A673 (cell line): ENCODE data around the gene PAPPA.

Source experiments
- EZH2 ChIP-seq: fragments of 200-600 bp; sonication (generic); IDR thresholded peaks from 2 replicates; pipeline ENCODE4 v1.6.1; 2017; ENCODE audit warnings: borderline replicate concordance, low read depth, mild to moderate bottlenecking, mixed read lengths, antibody characterized with exemption, low read length; ENCODE audit not compliant: poor library complexity, severe bottlenecking
- TF ChIP-seq, protein P1 (sequence below): fragments of 300-800, 200-600 bp; sonication (generic); conservative IDR thresholded peaks from 2 replicates; pipeline ENCODE4 v1.5.1; 2017; ENCODE audit warnings: low read depth, mild to moderate bottlenecking, antibody characterized with exemption, low read length, moderate library complexity, mixed read lengths

DNA sequence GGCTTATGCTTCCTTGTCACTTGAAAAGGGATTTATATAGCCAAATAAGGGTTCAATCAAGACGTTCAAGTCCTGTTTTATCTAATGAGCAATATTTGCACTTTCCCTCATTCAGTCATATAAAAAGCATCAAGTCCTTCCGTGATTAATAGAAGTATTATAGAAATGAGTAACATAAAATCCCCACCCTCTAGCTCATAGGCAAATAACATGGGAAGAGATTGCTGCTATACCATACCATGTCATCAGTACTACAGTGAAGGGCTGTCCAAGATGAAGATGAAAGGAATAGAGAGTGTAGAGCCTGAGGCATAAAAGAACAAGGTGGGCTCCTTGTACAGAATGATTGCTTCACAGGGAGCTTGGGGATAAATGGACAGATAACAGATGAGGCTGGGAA lies 20.4 kb upstream of the PAPPA start:
- TF ChIP-seq EZH2, result no peak
- TF ChIP-seq, protein P1, sequence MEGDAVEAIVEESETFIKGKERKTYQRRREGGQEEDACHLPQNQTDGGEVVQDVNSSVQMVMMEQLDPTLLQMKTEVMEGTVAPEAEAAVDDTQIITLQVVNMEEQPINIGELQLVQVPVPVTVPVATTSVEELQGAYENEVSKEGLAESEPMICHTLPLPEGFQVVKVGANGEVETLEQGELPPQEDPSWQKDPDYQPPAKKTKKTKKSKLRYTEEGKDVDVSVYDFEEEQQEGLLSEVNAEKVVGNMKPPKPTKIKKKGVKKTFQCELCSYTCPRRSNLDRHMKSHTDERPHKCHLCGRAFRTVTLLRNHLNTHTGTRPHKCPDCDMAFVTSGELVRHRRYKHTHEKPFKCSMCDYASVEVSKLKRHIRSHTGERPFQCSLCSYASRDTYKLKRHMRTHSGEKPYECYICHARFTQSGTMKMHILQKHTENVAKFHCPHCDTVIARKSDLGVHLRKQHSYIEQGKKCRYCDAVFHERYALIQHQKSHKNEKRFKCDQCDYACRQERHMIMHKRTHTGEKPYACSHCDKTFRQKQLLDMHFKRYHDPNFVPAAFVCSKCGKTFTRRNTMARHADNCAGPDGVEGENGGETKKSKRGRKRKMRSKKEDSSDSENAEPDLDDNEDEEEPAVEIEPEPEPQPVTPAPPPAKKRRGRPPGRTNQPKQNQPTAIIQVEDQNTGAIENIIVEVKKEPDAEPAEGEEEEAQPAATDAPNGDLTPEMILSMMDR, result no peak
